Choroid plexus epithelial cell (primary cell): ENCODE measurements around the gene CIC.
A peak's percentile ranks its signal among the peaks of the same experiment; 100 is the strongest.

Experiments used
- DNase-seq: peaks from one replicate; pipeline ENCODE4 v3.0.0-alpha.2; 2010; ENCODE audit warnings: low read depth
- H3K4me3 ChIP-seq: 2 replicates; pipeline ENCODE4 v1.5.1; 2011; ENCODE audit warnings: low read depth, mild to moderate bottlenecking, control low read depth, low read length, moderate library complexity
- CTCF ChIP-seq: conservative IDR thresholded peaks from 2 replicates; pipeline ENCODE4 v1.5.1; 2011; ENCODE audit warnings: low read depth, mild to moderate bottlenecking, control low read depth, inconsistent platforms, low read length, moderate library complexity

CIC gene

GRCh38 chr19:42234364-42234763 is 34.7 kb upstream of the CIC start:
- H3K4me3 ChIP-seq, result no peak overlapping the region
- TF ChIP-seq CTCF, result no peak

GRCh38 chr19:42235181-42235580 is 33.9 kb upstream of the CIC start:
- no peak for DNase-seq
- no peak for TF ChIP-seq CTCF
- H3K4me3 ChIP-seq, result no peak overlapping the region

More at GRCh38 chr19:42234364-42234763, 34.7 kb upstream of the CIC start:
- DNase-seq, result no peak

- no peak for TF ChIP-seq CTCF
- no peak overlapping the region for H3K4me3 ChIP-seq
- no peak for DNase-seq
Measured at GRCh38 chr19:42239544-42240220, 29.4 kb upstream of the CIC start.

GRCh38 chr19:42241279-42241678 is 27.8 kb upstream of the CIC start:
- DNase-seq, result no peak
- H3K4me3 ChIP-seq, result peak overlapping the region; percentile 60
- no peak for TF ChIP-seq CTCF

- DNase-seq, result peak; percentile 14
- peak overlapping the region; percentile 60 for H3K4me3 ChIP-seq
- no peak for TF ChIP-seq CTCF
Measured at GRCh38 chr19:42242069-42242511, 27.0 kb upstream of the CIC start.

- H3K4me3 ChIP-seq, result peak within 1 kb of the TSS; percentile 60
- TF ChIP-seq CTCF, result no peak
- DNase-seq, result peak; percentile 100
Measured at GRCh38 chr19:42242512-42243409, 26.3 kb upstream of the CIC start, which contains the start of gene GSK3A. Gene GSK3A (minus strand): TSS chr19:42242602. CDS start chr19:42242465, 137 bp downstream.
